CD4-positive, alpha-beta T cell (primary cell): ENCODE measurements around the gene TMEM132D. TPM values are rescaled to one million over a fixed set of nuclear protein-coding genes. Genes with fewer than 3 reads are reported as not detected.

Source experiments
- ATAC-seq: fragments of 200-7000 bp; cut with Tn5 transposase; one replicate; pipeline ENCODE4 v1.10.0; 2022; ENCODE audit warnings: mild to moderate bottlenecking; ENCODE audit not compliant: poor library complexity
- CTCF ChIA-PET: fragments of 350-600 bp; sonication (Branson Sonifier 250); formaldehyde crosslinking; loops from one replicate; lab custom pipeline; 2021; ENCODE audit warnings: antibody characterized with exemption, inconsistent platforms; lab: Charles Lee
- POLR2A ChIA-PET: fragments of 350-600 bp; sonication (Branson Sonifier 250); formaldehyde crosslinking; loops from one replicate; lab custom pipeline; 2021; ENCODE audit warnings: antibody characterized with exemption, inconsistent platforms; lab: Charles Lee
- DNase-seq, 14 experiments: peaks; one replicate each; pipeline ENCODE4 v3.0.0-alpha.2; 2013 to 2020; ENCODE audit warnings: mixed read lengths in 2 of 14
- H3K27ac ChIP-seq, 2 donors: one replicate each; pipeline versions ENCODE4 v1.5.1 to v1.7.0; 2013; ENCODE audit warnings: low read length in 2 of 2, low read depth in 1 of 2, mild to moderate bottlenecking in 1 of 2
- H3K27me3 ChIP-seq, 2 experiments: 1 replicate in 1 of 2; 2 replicates in 1 of 2; pipeline versions ENCODE4 v1.6.1 to v1.7.0; 2013; ENCODE audit warnings: low read length in 2 of 2, control low read depth in 1 of 2, mild to moderate bottlenecking in 1 of 2, moderate library complexity in 1 of 2; ENCODE audit not compliant: insufficient read depth in 2 of 2, control insufficient read depth in 1 of 2
- H3K36me3 ChIP-seq: one replicate; pipeline ENCODE4 v1.6.1; 2013; ENCODE audit warnings: low read length, control low read depth; ENCODE audit not compliant: insufficient read depth
- H3K4me1 ChIP-seq: one replicate; pipeline ENCODE4 v1.6.1; 2013; ENCODE audit warnings: low read length, control low read depth; ENCODE audit not compliant: insufficient read depth
- H3K4me3 ChIP-seq: one replicate; pipeline ENCODE4 v1.5.1; 2013; ENCODE audit warnings: mild to moderate bottlenecking, low read length, moderate library complexity
- H3K9me3 ChIP-seq, 2 experiments: 1 replicate in 1 of 2; 2 replicates in 1 of 2; pipeline versions ENCODE4 v1.6.1 to v1.7.0; 2013; ENCODE audit warnings: low read length in 2 of 2, mild to moderate bottlenecking in 2 of 2, control low read depth in 1 of 2, moderate library complexity in 1 of 2; ENCODE audit not compliant: control insufficient read depth in 1 of 2, insufficient read depth in 1 of 2
- H3K27ac Mint-ChIP-seq: one replicate; pipeline ENCODE4 v1.8.0; 2020; ENCODE audit warnings: mixed read lengths
- H3K27me3 Mint-ChIP-seq: one replicate; pipeline ENCODE4 v1.8.0; 2021; ENCODE audit warnings: mixed read lengths
- H3K36me3 Mint-ChIP-seq: one replicate; pipeline ENCODE4 v1.8.0; 2021; ENCODE audit warnings: low read depth, mixed read lengths
- H3K4me1 Mint-ChIP-seq: one replicate; pipeline ENCODE4 v1.8.0; 2021; ENCODE audit warnings: low read depth, mixed read lengths
- H3K4me3 Mint-ChIP-seq: one replicate; pipeline ENCODE4 v1.8.0; 2020; ENCODE audit warnings: mild to moderate bottlenecking, mixed read lengths
- H3K9me3 Mint-ChIP-seq: one replicate; pipeline ENCODE4 v1.8.0; 2020; ENCODE audit warnings: mixed read lengths
- intact Hi-C, 2 experiments: fragments of 100-400 bp; cut with DNase I in 1 of 2; cut with micrococcal nuclease in 1 of 2; formaldehyde crosslinking; loops; one replicate each; pipeline versions ENCODE4 v1.15.1 to v1.9.0; 2023 to 2025; cut with DNase I, micrococcal nuclease
- total RNA-seq, 174 experiments: library from RNA in 2 of 174; stranded (reverse) in 2 of 174; gene quantifications; one replicate each; pipeline ENCODE4 v1.2.3 and lab custom pipeline; 2021 to 2026
- TF ChIP-seq, protein P1 (sequence below): fragments of 200-600 bp; IDR thresholded peaks from one replicate; pipeline ENCODE4 v1.8.0; 2022; ENCODE audit warnings: antibody characterized with exemption, mild to moderate bottlenecking

The TMEM132D gene
- total RNA-seq, 2 experiments from 2014 or later, result not detected

- CTCF ChIA-PET, result no interaction called here
- intact Hi-C loops, result no loop called here
Observed at GRCh38 chr12:129036135-129036534, 867.7 kb downstream of the TMEM132D start.

DNA sequence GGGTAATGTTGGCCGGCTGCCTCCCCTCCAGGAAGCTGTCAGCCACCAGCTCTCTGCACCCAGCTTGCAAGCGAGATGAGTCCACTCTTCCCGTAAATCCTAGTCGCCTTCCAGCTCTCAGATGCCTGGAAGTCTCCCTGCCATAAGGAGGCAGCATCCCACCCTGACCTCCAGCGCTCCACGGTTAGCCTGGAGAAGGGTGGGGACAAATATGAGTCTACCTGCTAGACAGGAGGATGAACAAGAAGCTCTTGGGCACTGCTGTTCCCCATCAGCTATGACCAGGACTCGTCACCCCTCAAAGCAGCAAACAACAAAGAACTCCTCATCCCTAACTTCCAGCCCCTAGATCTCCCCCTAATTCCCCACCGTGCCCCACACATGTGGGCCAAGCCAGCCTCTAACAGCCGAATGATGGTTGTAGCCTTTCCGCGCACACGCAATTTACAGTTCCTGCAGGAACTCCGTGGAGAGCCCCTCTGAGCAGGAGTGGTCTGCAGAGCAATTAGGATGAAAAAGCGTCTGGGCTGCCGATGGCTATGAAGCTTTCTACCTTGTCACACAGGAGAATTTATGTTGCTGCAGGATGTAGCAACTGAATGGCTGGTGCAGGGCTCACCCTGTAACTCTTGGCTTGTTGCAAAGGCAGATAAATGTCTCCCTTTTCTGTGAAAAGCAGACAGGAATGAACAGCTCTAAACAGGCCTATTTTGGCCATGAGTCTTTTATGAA lies 869.1 kb downstream of the TMEM132D start:
- Histone ChIP-seq H3K27me3 (no peaks in the 10 kb centered on the region), H3K4me1 (no peaks in the 10 kb centered on the region), H3K36me3 (no peaks in the 10 kb centered on the region), H3K27ac (no peak overlapping the region), H3K4me3 (no peak overlapping the region), H3K9me3 (peaks cover 0 to 40% of the 10 kb centered on the region in 2 experiments)
- H3K4me1 Mint-ChIP-seq, result no peaks in the 10 kb centered on the region
- TF ChIP-seq, protein P1, sequence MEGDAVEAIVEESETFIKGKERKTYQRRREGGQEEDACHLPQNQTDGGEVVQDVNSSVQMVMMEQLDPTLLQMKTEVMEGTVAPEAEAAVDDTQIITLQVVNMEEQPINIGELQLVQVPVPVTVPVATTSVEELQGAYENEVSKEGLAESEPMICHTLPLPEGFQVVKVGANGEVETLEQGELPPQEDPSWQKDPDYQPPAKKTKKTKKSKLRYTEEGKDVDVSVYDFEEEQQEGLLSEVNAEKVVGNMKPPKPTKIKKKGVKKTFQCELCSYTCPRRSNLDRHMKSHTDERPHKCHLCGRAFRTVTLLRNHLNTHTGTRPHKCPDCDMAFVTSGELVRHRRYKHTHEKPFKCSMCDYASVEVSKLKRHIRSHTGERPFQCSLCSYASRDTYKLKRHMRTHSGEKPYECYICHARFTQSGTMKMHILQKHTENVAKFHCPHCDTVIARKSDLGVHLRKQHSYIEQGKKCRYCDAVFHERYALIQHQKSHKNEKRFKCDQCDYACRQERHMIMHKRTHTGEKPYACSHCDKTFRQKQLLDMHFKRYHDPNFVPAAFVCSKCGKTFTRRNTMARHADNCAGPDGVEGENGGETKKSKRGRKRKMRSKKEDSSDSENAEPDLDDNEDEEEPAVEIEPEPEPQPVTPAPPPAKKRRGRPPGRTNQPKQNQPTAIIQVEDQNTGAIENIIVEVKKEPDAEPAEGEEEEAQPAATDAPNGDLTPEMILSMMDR, result no peak
- no peak overlapping the region for H3K4me3 Mint-ChIP-seq
- no peak for ATAC-seq
- peaks cover 9% of the 10 kb centered on the region for H3K9me3 Mint-ChIP-seq
- CTCF ChIA-PET, result no interaction called here
- no peak for DNase-seq
- POLR2A ChIA-PET, result no interaction called here
- intact Hi-C loops, result no loop called here
- no peaks in the 10 kb centered on the region for H3K36me3 Mint-ChIP-seq
- no peaks in the 10 kb centered on the region for H3K27me3 Mint-ChIP-seq
- H3K27ac Mint-ChIP-seq, result no peak overlapping the region

More at GRCh38 chr12:129036135-129036534, 867.7 kb downstream of the TMEM132D start:
- DNase-seq (no peak), ATAC-seq (no peak)
- peaks cover 0 to 40% of the 10 kb centered on the region in 2 experiments for H3K9me3 ChIP-seq
- H3K4me3 ChIP-seq, result no peak overlapping the region
- no peaks in the 10 kb centered on the region for H3K27me3 ChIP-seq
- H3K27ac Mint-ChIP-seq, result no peak overlapping the region
- no peaks in the 10 kb centered on the region for H3K4me1 Mint-ChIP-seq
- H3K36me3 Mint-ChIP-seq, result no peaks in the 10 kb centered on the region
- no peak overlapping the region for H3K4me3 Mint-ChIP-seq
- peaks cover 7% of the 10 kb centered on the region for H3K9me3 Mint-ChIP-seq
- no peaks in the 10 kb centered on the region for H3K36me3 ChIP-seq
- no peak overlapping the region for H3K27ac ChIP-seq
- TF ChIP-seq, protein P1, result no peak
- no peaks in the 10 kb centered on the region for H3K4me1 ChIP-seq
- no peaks in the 10 kb centered on the region for H3K27me3 Mint-ChIP-seq
- POLR2A ChIA-PET, result no interaction called here

DNA sequence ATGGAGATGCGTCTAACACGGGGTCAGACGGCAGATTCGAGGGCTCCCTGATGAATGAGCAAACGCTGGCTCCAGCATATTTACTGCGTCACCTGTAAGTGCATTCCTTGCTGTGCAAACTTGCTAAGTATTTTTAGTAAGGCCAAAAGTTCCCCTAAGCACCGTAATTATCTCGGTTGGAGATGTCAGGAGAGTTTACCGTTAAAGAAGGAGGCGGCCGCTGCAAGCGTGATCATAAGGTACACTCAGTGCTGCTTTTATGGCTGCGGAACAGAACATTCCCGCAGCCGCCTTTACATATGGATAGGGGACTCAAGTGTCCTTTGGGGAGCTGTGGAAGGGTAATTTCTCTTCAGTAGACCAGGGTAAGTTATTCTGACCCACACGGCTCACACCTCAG lies 875.0 kb downstream of the TMEM132D start:
- no peaks in the 10 kb centered on the region for H3K4me1 Mint-ChIP-seq
- intact Hi-C loops, result no loop called here
- CTCF ChIA-PET, result no interaction called here
- Histone ChIP-seq H3K36me3 (no peaks in the 10 kb centered on the region), H3K4me1 (no peaks in the 10 kb centered on the region), H3K27ac (no peak overlapping the region), H3K9me3 (peaks cover 0 to 36% of the 10 kb centered on the region in 2 experiments), H3K4me3 (no peak overlapping the region), H3K27me3 (peaks cover 0 to 2% of the 10 kb centered on the region in 2 experiments)
- no peak overlapping the region for H3K27ac Mint-ChIP-seq
- H3K36me3 Mint-ChIP-seq, result no peaks in the 10 kb centered on the region
- no peaks in the 10 kb centered on the region for H3K27me3 Mint-ChIP-seq
- ATAC-seq, result no peak
- peaks cover 5% of the 10 kb centered on the region for H3K9me3 Mint-ChIP-seq
- TF ChIP-seq, protein P1, result no peak
- no peak for DNase-seq
- POLR2A ChIA-PET, result no interaction called here
- no peak overlapping the region for H3K4me3 Mint-ChIP-seq
